SK-N-MC (cell line): ENCODE measurements around the gene NFIB.

Experiments
- EZH2 ChIP-seq: fragments of 200-600 bp; sonication (generic); IDR thresholded peaks from one replicate; pipeline ENCODE4 v1.6.1; 2017; ENCODE audit warnings: antibody characterized with exemption
- FOXP2 ChIP-seq: optimal IDR thresholded peaks from 2 replicates; pipeline ENCODE3; 2011; ENCODE audit warnings: mild to moderate bottlenecking, moderate library complexity; ENCODE audit not compliant: insufficient read depth; ENCODE audit errors: extremely low read length, control extremely low read depth
- POLR2AphosphoS5 ChIP-seq: IDR thresholded peaks from 2 replicates; pipeline ENCODE4 v1.6.1; 2012; ENCODE audit warnings: mild to moderate bottlenecking, low read depth, low read length, borderline replicate concordance

- no peak for TF ChIP-seq POLR2AphosphoS5
- no peak for TF ChIP-seq EZH2
- TF ChIP-seq FOXP2, result no peak
Measured at GRCh38 chr9:14246951-14247350, 67.0 kb downstream of the NFIB start.
